Progenitor cell of endocrine pancreas (in vitro differentiated cells): ENCODE measurements around the gene ASAH2B. TPM values are rescaled to one million over a fixed set of nuclear protein-coding genes. Genes with fewer than 3 reads are reported as not detected.
"Not testable (repeated sequence)": the region's sequence is repeated elsewhere in the genome, so short reads cannot be mapped to it uniquely, and the experiment has no call there.

Experiments used
- DNase-seq: peaks from one replicate; pipeline ENCODE4 v3.0.0; 2021; ENCODE audit warnings: low spot score; ENCODE audit not compliant: unreplicated experiment
- H3K27ac Mint-ChIP-seq: 2 replicates; pipeline ENCODE4 v1.8.0; 2021; ENCODE audit warnings: mild to moderate bottlenecking, moderate library complexity, mixed read lengths
- H3K27me3 Mint-ChIP-seq: 2 replicates; pipeline ENCODE4 v1.8.0; 2021; ENCODE audit warnings: mixed read lengths
- H3K36me3 Mint-ChIP-seq: 2 replicates; pipeline ENCODE4 v1.8.0; 2022; ENCODE audit warnings: mixed read lengths; ENCODE audit not compliant: insufficient read depth
- H3K4me1 Mint-ChIP-seq: 2 replicates; pipeline ENCODE4 v1.8.0; 2021; ENCODE audit warnings: low read depth, mixed read lengths
- H3K4me3 Mint-ChIP-seq: 2 replicates; pipeline ENCODE4 v1.8.0; 2021; ENCODE audit warnings: low read depth, mild to moderate bottlenecking, moderate library complexity, mixed read lengths
- H3K9me3 Mint-ChIP-seq: 2 replicates; pipeline ENCODE4 v1.8.0; 2021; ENCODE audit warnings: low read depth, mixed read lengths
- long read RNA-seq: library from polyadenylated mRNA; unstranded; transcript quantifications from one replicate; pipeline ENCODE4 v2.0.0, GENCODE V29; 2020
- total RNA-seq: library from RNA; stranded (reverse); gene quantifications from 2 replicates; pipeline ENCODE4 v1.2.1, GENCODE V29; 2021
- TF ChIP-seq, protein P1 (sequence below): fragments of 200-600 bp; sonication (generic); IDR thresholded peaks from one replicate; pipeline ENCODE4 v1.5.0; 2021; ENCODE audit warnings: antibody characterized with exemption, mild to moderate bottlenecking; ENCODE audit not compliant: unreplicated experiment

ASAH2B gene
- total RNA-seq: 7.2 and 8.6 TPM in 2 replicates
- long read RNA-seq, full-length matches to known transcripts: 52 of 89 reads
- long read RNA-seq, partial matches to known transcripts: 7 of 89 reads
- long read RNA-seq, other reads (novel, unspliced or antisense): 30 of 89 reads

- H3K27ac Mint-ChIP-seq: peak within 1 kb of the TSS; percentile 94
- no peaks in the 10 kb centered on the region for H3K9me3 Mint-ChIP-seq
- H3K4me1 Mint-ChIP-seq: peaks cover 6% of the 10 kb centered on the region
- no peaks in the 10 kb centered on the region for H3K36me3 Mint-ChIP-seq
- TF ChIP-seq, protein P1, sequence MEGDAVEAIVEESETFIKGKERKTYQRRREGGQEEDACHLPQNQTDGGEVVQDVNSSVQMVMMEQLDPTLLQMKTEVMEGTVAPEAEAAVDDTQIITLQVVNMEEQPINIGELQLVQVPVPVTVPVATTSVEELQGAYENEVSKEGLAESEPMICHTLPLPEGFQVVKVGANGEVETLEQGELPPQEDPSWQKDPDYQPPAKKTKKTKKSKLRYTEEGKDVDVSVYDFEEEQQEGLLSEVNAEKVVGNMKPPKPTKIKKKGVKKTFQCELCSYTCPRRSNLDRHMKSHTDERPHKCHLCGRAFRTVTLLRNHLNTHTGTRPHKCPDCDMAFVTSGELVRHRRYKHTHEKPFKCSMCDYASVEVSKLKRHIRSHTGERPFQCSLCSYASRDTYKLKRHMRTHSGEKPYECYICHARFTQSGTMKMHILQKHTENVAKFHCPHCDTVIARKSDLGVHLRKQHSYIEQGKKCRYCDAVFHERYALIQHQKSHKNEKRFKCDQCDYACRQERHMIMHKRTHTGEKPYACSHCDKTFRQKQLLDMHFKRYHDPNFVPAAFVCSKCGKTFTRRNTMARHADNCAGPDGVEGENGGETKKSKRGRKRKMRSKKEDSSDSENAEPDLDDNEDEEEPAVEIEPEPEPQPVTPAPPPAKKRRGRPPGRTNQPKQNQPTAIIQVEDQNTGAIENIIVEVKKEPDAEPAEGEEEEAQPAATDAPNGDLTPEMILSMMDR: no peak
- DNase-seq: peak; percentile 57
- H3K4me3 Mint-ChIP-seq: peak within 1 kb of the TSS; percentile 92
- peaks cover 15% of the 10 kb centered on the region for H3K27me3 Mint-ChIP-seq
These were observed at the start of gene ASAH2B for GRCh38 chr10:50739618-50740292. Gene ASAH2B (plus strand): TSS chr10:50739936. CDS start chr10:50745131, 5,195 bp downstream.

GRCh38 chr10:50697819-50698218, 41.9 kb upstream of the ASAH2B start:
- H3K27ac Mint-ChIP-seq, H3K4me1 Mint-ChIP-seq, H3K9me3 Mint-ChIP-seq, H3K27me3 Mint-ChIP-seq, H3K4me3 Mint-ChIP-seq, DNase-seq, H3K36me3 Mint-ChIP-seq: not testable (repeated sequence)

- H3K36me3 Mint-ChIP-seq, H3K9me3 Mint-ChIP-seq, H3K27me3 Mint-ChIP-seq, H3K27ac Mint-ChIP-seq, DNase-seq, H3K4me3 Mint-ChIP-seq, H3K4me1 Mint-ChIP-seq: not testable (repeated sequence)
These were observed 37.8 kb upstream of the ASAH2B start for GRCh38 chr10:50701947-50702346.

DNA sequence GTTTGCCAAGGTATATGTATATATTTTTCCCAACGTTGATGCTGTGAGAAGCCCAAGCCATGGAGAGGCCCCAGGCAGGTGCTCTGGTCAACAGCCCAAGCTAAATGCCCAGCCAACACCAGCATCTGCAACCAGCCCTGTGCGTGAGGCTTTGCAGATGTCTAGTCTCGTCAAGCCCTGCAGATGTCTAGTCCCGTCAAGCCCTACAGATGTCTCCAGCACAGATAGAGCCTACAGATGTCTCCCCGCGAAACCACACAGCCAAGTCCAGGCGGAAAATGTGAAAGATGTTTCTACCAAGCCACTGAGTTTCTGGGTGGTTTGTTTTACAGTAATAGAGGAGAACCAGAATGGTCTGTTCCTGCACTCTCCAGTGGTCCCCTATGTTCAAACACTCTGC, 36.7 kb upstream of the ASAH2B start:
- H3K9me3 Mint-ChIP-seq, H3K4me1 Mint-ChIP-seq: not testable (repeated sequence)

GRCh38 chr10:50704436-50705079, 35.2 kb upstream of the ASAH2B start:
- not testable (repeated sequence) for H3K4me3 Mint-ChIP-seq, DNase-seq, H3K27ac Mint-ChIP-seq, H3K4me1 Mint-ChIP-seq, H3K27me3 Mint-ChIP-seq, H3K9me3 Mint-ChIP-seq, H3K36me3 Mint-ChIP-seq

More for the DNA sequence above, 36.7 kb upstream of the ASAH2B start:
- H3K27ac Mint-ChIP-seq, H3K4me3 Mint-ChIP-seq, H3K36me3 Mint-ChIP-seq, H3K27me3 Mint-ChIP-seq, DNase-seq: not testable (repeated sequence)

- H3K4me1 Mint-ChIP-seq, DNase-seq, H3K36me3 Mint-ChIP-seq, H3K4me3 Mint-ChIP-seq, H3K27me3 Mint-ChIP-seq, H3K9me3 Mint-ChIP-seq, H3K27ac Mint-ChIP-seq: not testable (repeated sequence)
These were observed 33.7 kb upstream of the ASAH2B start for GRCh38 chr10:50706006-50706405.

- not testable (repeated sequence) for H3K4me1 Mint-ChIP-seq, DNase-seq, H3K27ac Mint-ChIP-seq, H3K9me3 Mint-ChIP-seq, H3K27me3 Mint-ChIP-seq, H3K4me3 Mint-ChIP-seq, H3K36me3 Mint-ChIP-seq
These were observed 29.5 kb upstream of the ASAH2B start for GRCh38 chr10:50710241-50710640.

- H3K36me3 Mint-ChIP-seq, H3K4me3 Mint-ChIP-seq, H3K4me1 Mint-ChIP-seq, H3K27ac Mint-ChIP-seq, DNase-seq, H3K27me3 Mint-ChIP-seq, H3K9me3 Mint-ChIP-seq: not testable (repeated sequence)
These were observed 15.9 kb upstream of the ASAH2B start for GRCh38 chr10:50723812-50724211.

DNA sequence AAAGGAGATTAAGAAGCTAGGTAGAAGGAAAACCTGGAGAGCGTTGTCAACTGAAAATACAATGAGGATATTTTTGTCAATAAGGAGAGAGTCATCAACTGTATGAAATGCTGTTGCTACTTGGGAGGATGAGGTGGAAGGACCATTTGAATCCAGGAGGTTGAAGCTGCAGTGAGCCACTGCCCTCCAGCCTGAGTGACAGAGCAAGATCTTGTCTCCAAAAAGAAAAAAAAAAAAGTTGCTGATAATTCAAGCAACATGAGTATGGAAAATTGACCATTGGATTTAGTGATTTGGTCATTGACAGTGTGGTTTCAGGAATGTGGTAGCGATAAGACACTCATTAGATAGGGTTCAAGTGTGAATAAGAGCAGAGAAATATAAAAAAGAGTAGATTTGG, 11.6 kb upstream of the ASAH2B start:
- H3K4me3 Mint-ChIP-seq, H3K27ac Mint-ChIP-seq, H3K36me3 Mint-ChIP-seq, DNase-seq, H3K4me1 Mint-ChIP-seq, H3K27me3 Mint-ChIP-seq, H3K9me3 Mint-ChIP-seq: not testable (repeated sequence)

DNA sequence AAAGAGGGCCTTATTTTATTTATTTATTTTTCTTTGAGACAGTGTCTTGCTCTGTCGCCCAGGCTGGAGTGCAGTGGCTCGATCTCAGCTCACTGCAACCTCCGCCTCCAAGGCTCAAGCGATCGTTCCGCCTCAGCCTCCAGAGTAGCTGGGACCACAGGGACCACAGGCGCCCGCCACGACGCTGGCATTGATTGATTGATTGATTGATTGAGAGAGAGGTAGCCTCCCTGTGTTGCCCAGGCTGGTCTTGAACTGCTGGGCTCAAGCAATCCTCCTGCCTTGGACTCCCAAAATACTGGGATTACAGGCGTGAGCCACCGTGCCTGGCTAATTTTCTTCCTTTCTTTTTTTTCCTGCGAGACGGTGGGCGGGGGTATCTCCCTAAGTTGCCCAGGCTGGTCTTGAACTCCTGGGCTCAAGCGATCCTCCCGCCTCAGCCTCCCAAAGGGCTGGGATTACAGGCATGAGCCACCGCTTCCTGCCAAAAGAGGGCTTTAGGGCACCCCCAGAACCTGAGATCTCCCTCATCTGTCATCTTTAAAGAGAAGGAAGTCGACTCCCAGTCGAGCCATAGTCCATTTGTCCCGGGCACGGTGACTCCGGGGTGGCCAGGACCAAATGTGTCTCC, 634 bp upstream of the ASAH2B start:
- Mint-ChIP-seq H3K4me3 (peak overlapping the region; percentile 92), H3K27ac (peak overlapping the region; percentile 94), H3K27me3 (peaks cover 21% of the 10 kb centered on the region)
- not testable (repeated sequence) for DNase-seq, H3K4me1 Mint-ChIP-seq, H3K36me3 Mint-ChIP-seq, H3K9me3 Mint-ChIP-seq
